ENCODE data around the gene CCDC134.
A peak's percentile ranks its signal among the peaks of the same experiment; 100 is the strongest.

The CCDC134 gene

GRCh38 chr22:41787331-41787730, 13.1 kb upstream of the CCDC134 start:
- DNase-seq (ENCODE audit: low spot score): no peak

DNA sequence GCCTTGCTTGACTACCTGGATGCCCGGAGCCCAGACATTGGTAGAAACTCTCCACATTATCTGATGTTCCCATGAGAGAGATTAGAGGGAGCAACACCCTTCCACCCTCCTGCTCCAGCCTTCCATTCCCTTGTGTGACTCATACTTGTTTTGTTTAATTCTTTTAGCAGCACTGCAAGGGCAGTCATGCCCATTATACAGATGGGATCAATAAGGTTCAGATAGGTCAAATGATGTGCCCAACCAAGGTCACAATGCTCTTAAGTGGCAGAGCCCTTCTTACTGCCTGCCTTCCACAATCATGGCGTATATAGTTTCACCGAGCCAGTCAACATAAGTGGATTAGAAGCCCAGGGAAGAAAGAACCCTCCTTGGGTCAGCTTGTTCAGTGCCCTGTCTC, 6.6 kb upstream of the CCDC134 start:
- DNase-seq (ENCODE audit: low spot score): no peak

DNA sequence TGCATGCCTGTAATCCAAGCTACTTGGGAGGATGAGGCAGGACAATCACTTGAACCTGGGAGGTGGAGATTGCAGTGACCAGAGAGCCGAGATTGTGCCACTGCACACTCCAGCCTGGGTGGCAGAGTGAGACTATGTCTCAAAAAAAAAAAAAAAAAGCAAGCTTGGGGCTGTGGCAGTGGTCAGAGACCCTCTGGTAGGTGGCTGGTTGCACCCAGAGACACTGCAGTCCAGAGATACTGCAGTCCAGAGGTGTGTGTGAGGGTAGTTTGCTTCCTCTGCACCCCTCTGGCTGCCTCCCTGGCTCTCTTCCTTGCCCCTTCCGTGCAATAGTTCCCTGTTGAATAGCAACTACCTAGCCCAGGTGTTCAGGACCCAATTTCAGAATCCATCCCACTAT, 1.7 kb upstream of the CCDC134 start:
- no peak for DNase-seq (ENCODE audit: low spot score)

DNA sequence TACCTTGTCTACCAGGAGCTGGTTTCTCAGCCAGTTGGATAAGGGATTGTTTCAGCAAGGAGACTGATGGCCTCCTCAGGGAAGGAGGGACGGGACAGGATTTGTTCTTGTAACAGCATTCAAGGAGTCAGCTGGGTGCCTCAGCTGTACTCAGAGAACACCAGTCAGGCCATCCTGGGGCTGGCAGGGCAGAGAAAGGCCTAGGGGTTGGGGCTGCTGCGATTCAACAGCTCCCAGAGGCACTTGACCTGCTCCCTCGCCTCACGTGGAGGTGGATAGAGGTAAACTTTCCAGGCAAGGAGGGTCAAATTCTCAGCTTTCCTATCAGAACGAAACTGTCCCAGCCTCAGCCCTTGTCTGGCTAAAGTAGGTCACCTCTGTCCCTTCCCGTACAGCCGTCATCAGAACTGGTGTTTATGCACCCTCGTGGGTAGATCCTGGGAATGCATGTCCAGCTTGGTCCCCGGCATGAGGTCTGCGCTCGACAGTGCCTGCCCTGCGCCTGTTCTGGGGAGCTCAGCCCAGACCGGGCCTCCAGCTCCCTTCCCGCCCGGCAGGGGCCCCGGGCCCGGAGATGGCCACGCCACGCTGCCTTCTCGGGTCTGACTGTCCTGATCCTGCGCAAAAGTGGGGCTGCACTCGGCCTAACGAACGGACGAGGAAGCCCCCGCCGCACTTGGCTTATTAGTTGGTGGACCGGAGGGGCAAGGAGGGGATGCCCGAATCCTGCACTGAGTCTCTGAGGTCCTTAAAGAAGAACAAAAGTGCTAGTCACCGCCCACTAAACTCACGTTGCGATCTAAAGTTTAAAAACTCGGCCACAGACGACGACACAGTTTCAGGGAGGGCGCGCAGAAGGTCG, 762 bp upstream of the CCDC134 start:
- DNase-seq (ENCODE audit: low spot score): no peak

DNA sequence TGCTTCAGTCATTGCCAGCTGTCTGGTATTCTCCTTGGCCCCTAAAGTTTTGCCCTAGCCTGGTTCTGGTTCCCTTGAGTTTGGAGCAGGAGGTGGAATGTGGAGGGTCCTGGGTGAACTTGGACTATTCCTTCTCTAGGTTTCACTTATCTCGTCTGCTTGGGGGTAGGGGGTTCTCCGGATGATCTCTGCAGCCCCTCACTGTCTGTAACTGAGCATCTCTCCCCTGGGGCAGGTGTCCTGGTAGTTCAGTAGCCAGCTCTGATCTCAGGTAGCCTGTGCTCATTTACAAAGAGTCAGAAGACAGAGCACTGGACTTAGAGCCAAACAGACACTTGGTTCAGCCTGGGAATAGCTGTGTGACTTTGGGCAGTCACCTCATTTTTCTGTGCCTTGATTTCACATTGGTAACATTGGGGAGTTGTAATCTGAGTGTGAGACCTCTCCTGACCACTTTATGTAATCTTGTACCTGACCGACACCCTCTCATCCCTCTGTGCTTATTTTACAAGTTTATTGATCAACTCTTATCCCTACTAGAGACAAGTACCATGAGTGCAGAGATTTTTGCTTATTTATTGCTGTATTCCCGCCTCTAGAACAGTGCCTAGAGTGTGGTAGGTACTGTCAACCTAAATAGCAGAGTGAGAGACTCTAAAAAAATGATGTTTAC, 804 bp downstream of the CCDC134 start:
- DNase-seq (ENCODE audit: low spot score): no peak

DNA sequence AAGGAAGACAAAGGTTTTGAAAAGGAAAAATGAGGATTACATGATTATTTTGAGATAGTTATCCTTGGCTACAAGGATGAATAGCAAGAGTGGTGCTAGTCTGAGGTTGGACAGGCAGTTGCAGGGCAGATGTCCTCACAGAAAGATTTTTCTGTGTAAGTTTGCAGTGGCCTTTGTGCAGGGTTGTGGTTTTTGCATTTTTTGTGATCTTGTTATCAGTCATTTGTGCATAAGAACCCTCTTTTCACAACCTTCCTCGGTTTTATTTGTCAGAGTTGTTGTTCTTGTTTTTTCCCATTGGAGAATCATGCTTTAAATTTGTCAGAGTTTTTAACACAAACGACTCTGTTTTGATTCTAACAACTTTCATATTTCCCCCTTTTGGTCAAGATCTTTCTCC, 1.4 kb downstream of the CCDC134 start:
- no peak for DNase-seq (ENCODE audit: low spot score)

DNA sequence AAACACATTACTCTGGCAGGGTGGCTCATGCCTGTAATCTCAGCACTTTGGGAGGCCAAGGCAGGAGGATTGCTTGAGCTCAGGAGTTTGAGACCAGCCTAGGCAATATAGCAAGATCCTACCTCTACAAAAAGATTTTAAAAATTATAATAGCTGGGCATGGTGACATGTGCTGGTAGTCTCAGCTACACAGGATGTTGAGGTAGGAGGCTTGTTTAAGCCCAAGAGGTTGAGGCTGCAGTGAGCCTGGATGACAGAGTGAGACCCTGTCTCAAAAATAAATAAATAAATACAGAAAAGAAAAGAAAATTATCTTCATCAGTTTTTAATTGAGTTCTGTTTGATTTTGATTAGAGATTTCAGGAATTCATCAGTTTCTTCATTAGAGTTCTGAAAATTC, 5.2 kb downstream of the CCDC134 start:
- no peak for DNase-seq (ENCODE audit: low spot score)

DNA sequence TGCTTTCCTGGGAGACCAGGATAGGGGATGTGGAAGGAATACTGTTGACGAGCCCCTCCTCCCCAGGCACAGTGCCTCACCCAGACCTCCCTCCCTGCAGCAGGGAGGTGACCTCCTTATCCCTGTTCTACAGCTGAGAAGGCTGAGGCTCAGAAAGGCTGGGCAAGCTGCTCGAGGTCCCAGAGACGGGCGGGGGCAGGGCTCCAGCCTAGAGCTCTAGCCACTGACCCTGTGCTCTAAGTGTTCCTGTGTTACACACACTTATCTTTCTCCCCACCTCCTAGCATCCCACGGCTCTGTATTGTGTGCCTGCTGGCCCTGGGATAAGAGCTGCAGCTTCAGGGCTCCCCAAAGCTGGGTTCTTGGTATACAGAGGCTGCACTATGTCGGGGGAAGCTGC, 7.9 kb downstream of the CCDC134 start:
- DNase-seq (ENCODE audit: low spot score): no peak

- no peak for DNase-seq (ENCODE audit: low spot score)
Observed at GRCh38 chr22:41810022-41810421, 9.5 kb downstream of the CCDC134 start.

DNA sequence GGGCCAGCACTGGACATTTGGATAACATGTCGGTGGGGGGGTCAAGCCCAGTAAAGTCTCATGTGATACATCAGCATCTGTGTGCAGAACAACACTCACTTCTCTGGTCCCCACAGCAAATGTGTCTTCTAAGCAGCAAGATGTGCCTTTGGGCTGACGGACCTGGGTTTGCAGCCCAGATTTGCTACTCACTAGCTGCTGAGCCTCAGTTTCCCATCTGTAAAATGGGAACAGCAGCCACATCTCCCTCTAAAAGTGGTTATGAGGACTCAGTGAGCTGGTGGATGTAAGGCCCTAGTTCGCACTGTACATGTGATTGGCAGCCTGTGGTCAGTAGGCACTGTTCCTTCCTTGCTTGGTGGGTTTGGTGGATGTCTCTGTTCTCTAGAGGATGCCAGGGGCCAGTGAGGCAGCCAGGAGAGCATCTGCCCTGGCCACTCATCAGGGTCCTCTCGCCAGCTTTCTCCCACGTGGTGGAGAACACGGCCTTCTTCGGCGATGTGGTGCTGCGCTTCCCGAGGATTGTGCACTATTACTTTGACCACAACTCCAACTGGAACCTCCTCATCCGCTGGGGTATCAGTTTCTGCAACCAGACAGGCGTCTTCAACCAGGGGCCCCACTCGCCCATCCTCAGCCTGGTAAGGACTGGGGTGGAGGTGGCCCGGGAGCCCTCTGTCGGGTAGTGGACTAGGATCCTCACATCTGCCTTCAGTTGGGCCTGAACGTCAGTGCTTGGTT, 12.5 kb downstream of the CCDC134 start:
- no peak for DNase-seq (ENCODE audit: low spot score)

DNA sequence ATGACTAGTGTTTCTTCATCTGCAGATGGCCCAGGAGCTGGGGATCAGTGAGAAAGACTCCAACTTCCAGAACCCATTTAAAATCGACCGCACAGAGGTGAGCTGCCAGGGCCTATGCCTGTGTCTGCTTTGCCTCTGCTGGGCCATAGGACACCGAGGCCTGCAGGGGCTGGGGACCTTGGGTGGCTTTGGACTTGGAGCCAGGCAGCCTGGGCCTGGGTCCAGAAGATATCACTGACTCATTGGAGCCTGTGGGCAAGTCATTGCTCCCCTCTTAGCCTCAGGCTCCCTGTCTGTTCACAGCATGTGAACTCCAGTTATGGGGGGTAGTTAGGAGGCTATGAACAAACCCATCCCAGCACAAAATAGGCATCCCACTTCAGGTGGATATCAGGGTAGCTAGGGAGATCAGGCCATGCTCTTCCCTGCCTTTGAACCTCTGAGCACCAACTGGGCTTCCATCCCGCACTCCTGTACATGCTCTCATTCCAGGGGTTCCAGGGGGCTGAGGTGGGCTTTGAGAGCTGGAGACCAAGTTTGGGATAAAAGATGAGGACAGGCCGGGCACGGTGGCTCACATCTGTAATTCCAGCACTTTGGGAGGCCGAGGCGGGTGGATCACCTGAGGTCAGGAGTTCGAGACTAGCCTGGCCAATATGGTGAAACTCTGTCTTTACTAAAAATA, 13.4 kb downstream of the CCDC134 start:
- no peak for DNase-seq (ENCODE audit: low spot score)

GRCh38 chr22:41815716-41816115, 15.2 kb downstream of the CCDC134 start:
- no peak for DNase-seq (ENCODE audit: low spot score)

DNA sequence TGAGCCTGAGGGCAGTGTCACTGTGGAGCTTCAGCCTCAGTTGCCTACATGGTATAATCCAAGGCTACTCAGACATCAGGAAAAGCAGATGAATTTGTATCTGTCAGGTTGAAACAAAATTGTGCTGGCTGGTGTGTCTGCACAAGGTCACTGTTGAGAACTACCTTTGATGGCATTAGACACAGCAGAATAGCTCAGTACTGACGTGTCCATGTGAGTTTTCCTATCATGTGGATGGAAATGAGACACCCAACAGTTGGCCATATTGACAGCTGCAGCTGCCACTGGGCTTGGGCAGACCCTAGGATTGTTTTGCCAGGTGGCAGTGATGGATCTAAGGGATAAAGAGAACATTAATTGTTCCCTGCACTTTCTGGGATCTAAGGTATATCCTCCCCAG, 15.8 kb downstream of the CCDC134 start:
- DNase-seq (ENCODE audit: low spot score): no peak

DNA sequence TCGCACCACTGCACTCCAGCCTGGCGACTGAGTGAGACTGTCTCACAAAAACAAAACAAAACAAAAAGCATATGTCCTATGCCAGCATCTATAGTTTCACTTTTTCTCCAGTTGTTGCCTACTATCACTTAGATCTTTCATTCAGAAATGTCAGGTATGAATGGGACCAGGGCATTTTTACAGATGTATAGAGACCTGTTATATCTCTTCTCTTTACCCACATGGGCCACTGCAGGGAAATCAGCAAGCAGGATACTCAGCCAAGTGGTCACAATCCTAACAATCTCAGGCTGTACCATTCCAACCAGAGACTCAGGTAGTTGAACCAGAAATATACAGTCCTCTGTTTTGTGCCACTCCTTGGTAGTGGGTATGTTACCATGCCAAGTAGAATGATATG, 16.4 kb downstream of the CCDC134 start:
- DNase-seq (ENCODE audit: low spot score): no peak

DNA sequence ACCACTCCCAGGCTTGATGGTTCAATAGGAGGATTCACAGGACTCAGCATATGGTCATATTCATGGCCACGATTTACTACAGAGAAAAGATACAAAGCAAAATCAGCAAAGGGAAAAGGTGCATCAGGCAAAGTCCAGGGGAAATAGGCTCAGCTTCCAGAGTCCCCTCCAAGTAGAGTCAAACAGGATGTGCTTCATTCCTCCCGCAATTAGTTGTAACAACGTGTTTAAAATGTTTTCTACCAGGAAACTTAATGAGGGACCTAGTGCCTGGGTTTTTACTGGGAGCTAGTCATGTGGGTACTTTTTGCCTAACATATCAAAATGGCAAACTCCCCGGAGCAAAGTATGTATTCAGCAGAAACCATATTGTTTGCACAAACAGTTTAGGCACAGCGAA, 17.5 kb downstream of the CCDC134 start:
- DNase-seq (ENCODE audit: low spot score): no peak

DNA sequence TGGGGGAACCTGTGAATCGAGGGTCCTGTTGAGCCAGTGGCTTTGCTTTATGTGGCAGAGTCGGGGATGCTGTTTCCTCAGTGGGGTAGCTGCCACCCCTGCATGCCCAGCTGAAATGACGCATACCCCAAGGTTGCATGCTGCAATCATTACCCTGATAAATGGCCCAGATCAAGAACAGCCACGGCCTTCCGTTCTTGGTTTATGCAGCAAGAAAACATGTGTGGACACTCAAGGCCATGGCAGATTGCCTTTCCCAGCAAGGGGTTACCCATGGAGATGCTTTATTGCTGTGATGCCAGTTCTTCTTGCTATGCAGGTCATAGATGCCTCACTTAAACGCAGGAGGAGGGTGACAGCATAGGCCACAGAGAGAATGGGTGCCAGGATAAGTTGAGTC, 18.1 kb downstream of the CCDC134 start:
- no peak for DNase-seq (ENCODE audit: low spot score)

DNA sequence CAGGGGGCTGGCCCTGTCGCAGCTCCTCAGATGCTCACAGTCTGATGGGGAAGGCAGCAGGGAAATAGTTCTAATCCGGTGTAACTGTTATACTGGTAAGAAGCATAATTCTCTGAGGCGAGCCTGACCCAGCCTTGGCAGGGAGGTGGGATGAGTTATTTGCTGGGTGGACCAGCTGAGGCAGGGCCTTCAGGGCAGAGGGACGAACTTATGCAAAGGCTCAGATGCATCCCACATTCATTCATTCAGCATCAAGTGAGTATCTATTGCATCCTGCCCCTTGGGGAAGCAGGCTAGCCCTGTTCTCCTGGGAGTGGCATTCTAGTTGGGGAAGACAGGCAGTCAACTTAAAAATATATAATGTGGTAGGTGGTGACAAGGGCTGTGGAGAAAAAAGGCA, 18.8 kb downstream of the CCDC134 start:
- no peak for DNase-seq (ENCODE audit: low spot score)

GRCh38 chr22:41820447-41820846, 20.0 kb downstream of the CCDC134 start:
- no peak for DNase-seq (ENCODE audit: low spot score)

GRCh38 chr22:41821471-41822316, 21.2 kb downstream of the CCDC134 start:
- no peak for DNase-seq (ENCODE audit: low spot score)

DNA sequence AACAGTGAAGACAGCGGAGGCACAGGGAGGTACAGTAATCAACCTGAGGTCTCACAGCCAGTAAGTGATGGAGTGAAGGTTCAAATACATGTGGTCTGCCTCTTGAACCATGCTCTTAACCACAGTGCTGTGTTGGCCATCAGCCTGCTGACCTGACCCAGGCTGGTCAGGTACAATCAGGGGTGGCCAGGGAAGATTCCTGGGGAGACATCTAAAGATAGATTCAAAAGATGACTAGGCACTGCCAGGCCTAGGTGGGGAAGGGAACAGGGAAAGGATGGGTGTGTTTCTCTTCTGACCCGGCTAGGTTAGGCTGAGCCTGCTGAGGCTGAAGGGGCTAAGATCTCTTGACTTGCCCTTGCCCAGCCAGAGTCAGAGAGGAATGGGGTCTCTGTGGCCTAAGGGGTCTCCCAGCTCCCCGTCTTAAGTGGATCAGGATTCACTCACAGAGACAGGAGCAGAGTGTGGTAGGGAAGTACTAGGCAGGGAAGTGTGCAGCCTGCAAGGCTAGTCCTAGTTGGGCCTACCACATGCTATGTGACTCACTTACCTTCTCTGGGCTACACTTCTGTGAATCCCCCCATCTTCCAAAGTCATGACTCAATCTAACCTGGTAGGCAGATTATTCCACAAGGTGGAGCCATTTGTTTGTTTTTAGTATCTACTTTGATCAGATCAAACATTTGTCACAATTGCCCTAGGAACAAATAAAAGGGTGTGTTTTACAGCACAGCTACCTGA, 22.0 kb downstream of the CCDC134 start:
- peak; percentile 63 for DNase-seq (ENCODE audit: low spot score)

DNA sequence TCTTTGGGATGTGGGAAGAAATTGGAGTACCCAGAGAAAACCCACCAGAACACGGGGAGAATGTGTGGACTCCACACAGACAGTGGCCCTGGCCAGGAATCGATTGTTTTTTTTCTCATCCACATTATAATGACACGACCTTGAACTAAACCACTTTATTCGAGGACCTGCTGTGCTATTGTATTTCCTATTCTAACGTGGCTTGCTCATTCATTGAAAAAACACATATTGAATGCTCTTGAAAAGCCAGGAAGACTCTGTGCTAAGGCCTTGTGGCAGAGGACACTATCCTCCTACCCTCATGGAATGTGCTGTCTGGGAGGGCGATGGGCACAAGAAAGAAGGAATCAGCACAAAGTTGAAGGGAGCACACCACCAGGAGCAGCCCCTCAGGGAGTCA, 23.3 kb downstream of the CCDC134 start:
- no peak for DNase-seq (ENCODE audit: low spot score)
